SIG-M5 (cell line): ENCODE measurements around the gene GALNTL6.

Source experiments
- DNase-seq: peaks from one replicate; lab custom pipeline; 2025; lab: John Stamatoyannopoulos, UW

Gene GALNTL6

GRCh38 chr4:172124656-172125308 lies 311.6 kb downstream of the GALNTL6 start:
- DNase-seq = no peak

- DNase-seq = no peak
Measured at GRCh38 chr4:172125443-172125842, 312.2 kb downstream of the GALNTL6 start.

- no peak for DNase-seq
Measured at GRCh38 chr4:172127168-172127567, 314.0 kb downstream of the GALNTL6 start.

- no peak for DNase-seq
Measured at GRCh38 chr4:172129593-172129992, 316.4 kb downstream of the GALNTL6 start.

- no peak for DNase-seq
Measured at GRCh38 chr4:172134521-172134920, 321.3 kb downstream of the GALNTL6 start.

- DNase-seq = no peak
Measured at GRCh38 chr4:172141025-172141424, 327.8 kb downstream of the GALNTL6 start.

- DNase-seq = no peak
Measured at GRCh38 chr4:172142281-172142741, 329.1 kb downstream of the GALNTL6 start.

GRCh38 chr4:172143605-172144314 lies 330.6 kb downstream of the GALNTL6 start:
- DNase-seq = peak; percentile 2

GRCh38 chr4:172147687-172148086 lies 334.5 kb downstream of the GALNTL6 start:
- no peak for DNase-seq

GRCh38 chr4:172149329-172149728 lies 336.1 kb downstream of the GALNTL6 start:
- DNase-seq = no peak

- DNase-seq = no peak
Measured at GRCh38 chr4:172152284-172152683, 339.1 kb downstream of the GALNTL6 start.

- DNase-seq = no peak
Measured at GRCh38 chr4:172153719-172154118, 340.5 kb downstream of the GALNTL6 start.

- DNase-seq = no peak
Measured at GRCh38 chr4:172155838-172156345, 342.7 kb downstream of the GALNTL6 start.

GRCh38 chr4:172157946-172158345 lies 344.7 kb downstream of the GALNTL6 start:
- no peak for DNase-seq

- DNase-seq = no peak
Measured at GRCh38 chr4:172163215-172163614, 350.0 kb downstream of the GALNTL6 start.

GRCh38 chr4:172168888-172169287 lies 355.7 kb downstream of the GALNTL6 start:
- DNase-seq = no peak

GRCh38 chr4:172169871-172170270 lies 356.7 kb downstream of the GALNTL6 start:
- no peak for DNase-seq

- DNase-seq = no peak
Measured at GRCh38 chr4:172173206-172173605, 360.0 kb downstream of the GALNTL6 start.

- no peak for DNase-seq
Measured at GRCh38 chr4:172177382-172177781, 364.2 kb downstream of the GALNTL6 start.

GRCh38 chr4:172188248-172188988 lies 375.2 kb downstream of the GALNTL6 start:
- no peak for DNase-seq

GRCh38 chr4:172202480-172203076 lies 389.4 kb downstream of the GALNTL6 start:
- no peak for DNase-seq

- peak; percentile 5 for DNase-seq
Measured at GRCh38 chr4:172207258-172207657, 394.1 kb downstream of the GALNTL6 start.
